Activated CD4-positive, alpha-beta T cell treated with anti-CD3 and anti-CD28 coated beads for 4 hours (primary cell): ENCODE measurements around the gene CNTN5.

ENCODE experiments used
- DNase-seq, 2 donors: peaks; one replicate each; pipeline ENCODE4 v3.0.0-alpha.2; 2020

CNTN5 gene

DNA sequence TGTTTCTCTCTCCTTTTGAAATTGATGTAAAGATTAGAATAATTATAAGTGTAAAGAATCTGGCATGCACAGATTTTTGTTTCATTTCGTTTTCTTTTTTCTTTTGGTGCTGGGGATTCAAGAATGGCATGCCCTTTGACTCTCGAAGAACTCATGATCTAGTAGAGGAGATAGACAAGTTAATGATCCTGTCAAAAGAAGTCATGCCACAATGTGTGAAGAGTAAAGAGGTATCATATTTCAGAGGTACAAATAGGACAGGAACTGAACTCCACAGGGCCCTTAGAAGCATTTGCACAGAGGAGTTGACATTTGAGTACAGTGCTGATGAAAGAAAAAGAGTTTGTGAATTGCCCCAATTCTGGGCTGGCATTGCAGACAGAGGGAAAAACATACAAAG is 958.3 kb downstream of the CNTN5 start:
- no peak for DNase-seq

DNA sequence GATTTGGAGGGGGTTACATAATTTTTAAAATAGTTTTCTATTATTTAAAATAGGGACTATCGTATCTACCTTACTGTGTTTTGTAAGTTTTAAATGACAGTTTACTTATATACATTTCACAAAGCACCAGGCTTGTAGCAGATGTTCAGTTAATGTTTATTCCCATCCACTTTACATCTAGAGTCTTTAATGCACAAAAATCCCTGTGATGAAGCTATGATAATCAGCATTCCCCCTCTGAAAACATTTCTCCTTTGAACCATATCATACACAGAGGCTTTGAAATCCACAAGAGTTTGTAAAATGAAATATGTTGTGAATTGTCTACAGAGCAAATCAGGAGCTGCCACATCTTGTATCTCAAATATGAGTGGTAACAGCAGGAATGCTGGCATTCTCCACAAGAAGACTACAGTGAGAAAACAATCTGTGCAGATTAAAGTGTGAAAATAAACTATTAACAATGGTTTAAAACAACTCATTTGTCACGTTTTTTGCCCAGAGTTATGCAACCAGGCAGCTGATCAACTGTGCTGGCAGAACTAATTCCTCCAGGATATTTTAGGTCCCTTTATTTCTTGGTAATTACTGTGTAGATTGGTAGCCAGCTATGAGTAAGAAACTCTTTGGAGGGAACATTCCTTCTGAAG is 967.2 kb downstream of the CNTN5 start:
- DNase-seq, result no peak

DNA sequence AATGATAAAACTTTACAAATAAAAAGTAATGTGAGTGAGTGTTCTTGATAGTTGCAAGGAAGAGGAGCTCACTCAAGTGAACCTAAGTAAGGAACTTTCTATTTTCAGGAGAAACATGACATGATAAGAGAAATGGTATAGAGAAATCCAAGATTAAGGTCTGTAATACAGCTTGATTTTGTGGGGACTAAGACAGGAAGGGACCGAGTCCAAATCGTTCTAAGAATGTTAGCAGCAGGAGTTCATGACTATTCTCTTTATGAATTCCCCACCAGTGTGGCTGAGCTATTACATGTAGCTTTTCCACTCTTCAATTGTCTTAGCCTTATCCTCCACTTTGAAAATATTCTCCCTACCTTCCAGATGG is 967.7 kb downstream of the CNTN5 start:
- no peak for DNase-seq

DNA sequence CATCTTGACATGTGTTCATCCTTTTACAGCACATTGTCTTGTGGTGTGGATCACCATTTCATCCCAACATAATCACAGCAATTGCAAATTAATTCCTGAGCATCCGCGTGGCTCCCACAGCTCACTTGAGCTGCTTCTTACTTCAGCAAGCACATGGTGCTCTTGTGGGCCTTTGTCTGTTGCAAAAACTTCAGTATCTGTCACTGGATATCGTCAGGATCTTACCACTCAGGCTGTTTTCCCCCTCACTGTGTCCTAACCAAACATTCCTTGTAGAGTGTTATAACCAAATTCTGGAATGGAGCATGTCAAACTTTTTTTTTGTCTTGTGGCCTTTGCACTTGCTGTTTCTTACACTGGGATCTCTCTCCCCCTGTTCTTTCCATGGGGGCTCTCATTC is 983.2 kb downstream of the CNTN5 start:
- no peak for DNase-seq

DNA sequence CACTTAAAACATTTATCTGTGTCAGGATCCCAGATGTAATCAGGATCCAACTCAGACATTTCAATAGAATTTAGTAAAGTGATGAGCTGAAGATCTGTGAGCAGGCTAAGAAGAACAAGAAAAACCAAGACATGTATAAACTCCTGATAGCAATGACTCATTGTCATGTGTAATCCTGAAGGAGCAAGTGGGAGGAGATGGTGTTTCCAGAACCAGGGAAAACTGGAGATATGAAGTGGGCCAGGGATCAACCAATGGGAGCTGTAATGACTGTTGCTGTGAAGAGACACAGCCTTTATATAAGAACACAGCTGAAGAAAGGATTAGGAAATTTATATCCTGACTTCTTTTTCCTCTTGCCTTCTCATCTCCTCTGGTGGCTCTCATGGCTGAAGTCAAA is 983.8 kb downstream of the CNTN5 start:
- no peak for DNase-seq

DNA sequence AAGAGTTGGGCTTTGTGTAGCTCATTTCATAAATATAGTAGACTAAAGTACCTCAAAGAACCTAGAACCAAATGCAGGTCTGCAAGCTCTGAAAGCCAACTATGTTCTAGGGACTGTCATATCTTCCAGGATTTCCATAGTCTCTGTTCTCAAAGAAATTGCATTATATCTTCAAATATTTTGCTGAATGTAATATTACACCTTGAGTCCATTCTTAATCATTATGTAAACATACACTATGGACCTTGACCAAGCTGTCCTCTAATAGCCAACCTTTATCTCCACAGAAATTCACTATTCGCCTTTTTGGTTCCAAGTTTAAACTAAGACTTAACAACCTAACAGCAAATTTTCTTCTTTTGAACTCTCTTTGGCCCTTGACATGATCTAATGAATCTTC is 987.7 kb downstream of the CNTN5 start:
- DNase-seq, result no peak

DNA sequence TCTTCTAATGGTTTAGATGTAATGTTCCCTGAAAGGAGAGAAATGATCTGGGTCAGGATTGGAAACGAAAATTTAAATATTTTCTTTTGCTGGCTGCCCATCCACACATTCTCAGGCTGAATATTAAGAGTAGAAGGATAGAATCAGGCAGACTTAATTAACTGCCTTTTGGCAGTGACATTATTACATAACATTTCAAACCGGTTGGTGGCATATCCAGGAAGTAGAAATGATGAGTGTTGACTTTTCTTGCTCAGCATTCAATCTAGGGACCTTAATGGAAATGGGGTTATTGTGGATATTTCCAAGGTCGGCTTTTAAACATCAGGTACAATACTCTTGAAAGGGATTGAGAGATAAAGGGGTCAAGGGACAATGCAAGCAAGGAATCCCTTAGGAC is 989.0 kb downstream of the CNTN5 start:
- DNase-seq, result no peak

DNA sequence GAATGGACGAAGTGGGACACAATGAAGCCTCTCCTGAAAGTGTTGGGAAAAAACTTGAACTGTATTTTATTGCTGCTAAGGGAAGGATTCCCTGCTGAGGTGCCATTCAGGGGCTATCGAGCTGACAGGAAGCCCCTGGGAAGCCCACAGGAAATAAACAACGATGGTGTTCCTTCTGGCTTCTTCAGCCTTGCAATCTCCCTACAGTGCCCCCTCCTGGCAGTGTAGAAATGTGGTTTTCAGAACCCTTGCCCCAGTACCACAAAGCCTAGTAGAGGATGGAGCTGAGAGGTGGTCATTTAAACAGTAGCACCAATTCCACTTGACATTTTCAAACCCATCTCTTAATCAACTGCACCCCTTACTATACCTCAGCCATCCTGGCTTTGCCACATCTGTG is 989.6 kb downstream of the CNTN5 start:
- DNase-seq, result no peak

DNA sequence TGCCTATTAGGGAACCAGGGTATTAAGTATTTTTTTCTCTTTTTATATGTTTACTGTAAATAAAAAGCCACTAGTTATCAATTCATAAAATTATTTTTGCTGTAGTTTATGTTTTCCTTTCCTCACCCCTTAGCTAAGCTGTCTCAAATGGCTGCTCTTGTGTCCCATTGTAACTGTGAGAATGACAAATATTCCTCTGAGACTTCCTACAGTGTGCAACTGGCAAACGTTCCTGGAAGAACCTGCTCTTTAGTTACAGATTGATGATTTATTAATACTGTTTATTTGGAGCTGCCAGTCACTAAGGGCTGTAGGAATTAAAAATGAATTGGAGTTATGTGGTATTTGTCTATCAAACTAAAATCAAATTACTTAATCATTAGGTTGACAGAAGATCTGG is 990.9 kb downstream of the CNTN5 start:
- no peak for DNase-seq

DNA sequence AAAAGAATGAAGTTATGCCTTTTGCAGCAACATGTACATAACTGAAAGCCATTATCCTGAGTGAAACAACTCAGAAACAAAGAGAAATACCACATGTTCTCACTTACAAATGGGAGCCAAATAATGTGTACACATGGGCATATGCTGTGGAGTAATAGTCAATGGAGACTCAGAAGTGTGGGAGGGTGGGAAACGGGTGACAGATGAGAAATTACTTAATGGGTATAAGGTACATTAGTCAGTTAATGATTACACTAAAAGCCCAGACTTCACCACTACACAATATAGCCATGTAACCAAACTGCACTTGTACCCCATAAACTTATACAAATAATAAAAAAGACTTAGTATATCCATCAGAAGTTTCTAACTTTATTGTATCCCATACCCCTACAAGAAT is 992.3 kb downstream of the CNTN5 start:
- DNase-seq, result no peak

DNA sequence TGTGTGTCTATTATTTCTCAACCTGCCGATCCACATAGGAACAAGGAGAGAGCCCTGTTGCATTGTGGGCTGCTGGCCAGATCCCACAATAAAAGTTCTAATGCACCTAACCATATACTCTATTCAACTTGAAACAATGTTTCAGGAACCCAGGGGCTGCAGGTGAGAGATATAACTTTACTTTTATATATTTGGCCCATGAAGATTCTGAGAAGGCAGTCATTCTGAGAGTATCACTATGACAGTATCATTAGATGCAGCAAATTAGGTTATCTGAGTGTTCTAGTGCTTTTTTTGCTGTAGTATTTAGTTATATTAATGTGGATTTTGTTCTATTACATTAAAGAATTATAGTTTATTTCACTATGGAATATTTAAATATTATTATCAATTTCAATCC is 1011.2 kb downstream of the CNTN5 start:
- no peak for DNase-seq

DNA sequence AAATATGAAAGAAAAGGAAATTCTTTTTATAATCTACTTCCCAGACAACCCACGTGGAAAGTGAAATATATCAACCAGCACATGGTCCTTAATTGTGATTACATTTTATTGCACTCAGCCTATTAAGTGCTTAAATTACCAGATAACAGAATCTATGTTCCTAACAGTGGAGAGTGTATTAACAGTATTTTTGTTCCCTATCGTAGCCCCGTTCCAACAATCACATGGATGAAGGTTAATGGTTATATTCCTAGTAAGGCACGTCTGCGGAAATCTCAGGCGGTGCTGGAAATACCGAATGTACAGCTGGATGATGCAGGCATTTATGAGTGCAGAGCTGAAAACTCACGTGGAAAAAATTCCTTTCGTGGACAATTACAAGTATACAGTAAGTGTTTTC is 1040.3 kb downstream of the CNTN5 start:
- no peak for DNase-seq

DNA sequence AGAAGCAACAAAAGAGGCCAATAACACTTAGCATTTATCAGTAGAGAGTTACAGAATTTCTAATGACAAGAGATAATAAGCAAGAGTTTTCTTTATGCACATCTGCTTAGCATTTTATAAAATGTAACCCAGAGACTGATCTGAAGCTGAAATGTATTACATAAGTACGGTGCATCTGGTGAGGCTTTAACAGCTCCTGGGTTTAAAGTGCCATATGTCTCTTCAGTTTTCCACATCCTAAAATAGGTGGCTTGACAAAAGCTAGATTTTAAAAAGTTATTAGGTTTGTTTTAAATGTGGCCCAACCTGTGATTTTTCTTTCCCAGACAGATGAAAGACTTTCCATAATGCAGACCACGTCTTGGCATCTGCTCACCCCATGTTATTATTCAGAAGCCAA is 1045.7 kb downstream of the CNTN5 start:
- no peak for DNase-seq

DNA sequence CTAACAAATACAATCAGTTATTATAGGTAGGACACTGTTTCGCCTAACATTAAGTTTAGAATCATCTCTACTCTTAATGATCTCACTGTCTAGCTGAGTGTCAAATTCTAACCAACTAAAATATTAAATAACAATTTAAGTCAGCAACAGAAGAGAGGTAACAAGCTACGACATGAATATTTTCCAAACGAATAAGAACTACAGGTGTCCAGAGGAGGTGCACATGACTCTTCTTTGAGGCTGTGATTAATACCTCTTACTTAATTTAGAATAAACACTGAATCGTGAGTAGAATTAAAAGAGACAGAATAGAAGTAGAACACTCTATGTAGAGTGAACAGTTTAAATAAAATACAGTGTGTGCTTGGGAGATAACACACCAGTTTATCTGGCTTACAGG is 1047.4 kb downstream of the CNTN5 start:
- DNase-seq, result no peak

DNA sequence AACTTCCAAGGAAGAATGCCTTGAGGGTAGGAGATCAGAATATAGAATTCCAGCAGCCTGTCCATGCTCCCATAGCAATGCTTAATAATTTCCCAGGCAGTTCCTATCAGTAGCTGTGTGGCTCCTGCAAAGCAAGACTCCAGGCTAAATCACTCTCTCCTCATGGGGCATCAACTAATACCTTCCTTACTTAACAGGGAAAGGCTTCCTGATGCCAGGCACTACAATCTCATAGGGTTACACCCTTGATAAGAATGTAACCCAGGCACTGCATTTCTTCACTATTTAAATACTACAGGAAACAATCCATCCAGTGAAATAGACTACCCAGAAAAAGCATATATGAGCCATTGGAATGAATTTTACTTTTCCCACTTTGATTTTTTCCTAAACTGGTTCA is 1051.4 kb downstream of the CNTN5 start:
- DNase-seq, result no peak

DNA sequence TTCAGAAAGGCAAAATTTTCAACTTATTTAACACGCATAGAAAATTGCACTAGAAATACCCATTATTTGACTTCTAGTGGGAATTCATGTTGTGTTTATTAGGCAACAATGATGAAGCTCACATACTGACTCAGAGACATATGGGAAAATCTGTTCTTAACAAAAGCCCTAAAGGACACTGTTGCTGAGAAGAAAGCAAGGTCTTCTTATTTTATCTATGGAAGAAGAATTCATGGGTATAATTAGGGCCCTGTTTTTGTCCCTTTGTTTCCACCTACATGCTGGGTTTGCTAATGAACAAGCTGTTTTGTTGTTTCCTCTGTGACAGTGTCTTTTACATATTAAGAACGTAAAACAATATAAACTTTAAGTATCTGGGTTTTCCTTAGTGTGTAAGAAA is 1059.6 kb downstream of the CNTN5 start:
- no peak for DNase-seq

DNA sequence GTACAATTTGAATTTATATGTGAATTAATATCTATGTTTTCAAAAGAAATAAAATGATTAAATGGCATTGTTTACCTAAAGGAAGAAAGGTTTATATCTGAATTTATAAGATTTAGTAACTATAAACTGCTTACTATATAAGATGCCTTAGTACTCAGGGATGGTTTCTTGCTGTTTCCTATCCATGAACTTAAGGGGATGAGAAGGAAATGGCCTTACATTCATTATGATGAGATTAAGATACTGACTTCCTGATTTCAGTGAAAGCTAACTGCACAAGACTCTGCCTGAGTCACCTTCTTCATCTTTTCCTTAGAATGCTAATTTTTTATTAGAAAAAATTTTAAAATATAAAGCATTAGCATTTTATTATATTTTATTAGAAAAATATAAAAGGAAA is 1060.1 kb downstream of the CNTN5 start:
- no peak for DNase-seq

DNA sequence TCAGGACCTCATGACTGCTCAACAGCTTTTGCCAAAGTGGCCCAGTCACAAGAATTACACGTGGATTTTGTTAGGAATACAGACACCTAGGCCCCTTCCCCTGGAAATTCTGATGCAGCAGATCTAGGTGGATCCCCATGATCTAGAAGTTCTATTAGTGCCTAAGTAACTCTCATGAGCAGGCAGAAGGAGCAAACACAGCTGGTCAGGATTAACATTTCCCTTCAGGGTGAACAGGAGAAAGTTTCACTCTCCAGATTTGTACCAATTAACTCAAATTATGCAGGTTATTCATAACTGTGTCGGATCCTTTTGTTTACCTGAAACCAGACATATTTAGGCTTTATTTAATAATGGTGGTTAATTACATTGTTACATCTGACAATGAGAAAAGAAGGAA is 1072.9 kb downstream of the CNTN5 start:
- no peak for DNase-seq

DNA sequence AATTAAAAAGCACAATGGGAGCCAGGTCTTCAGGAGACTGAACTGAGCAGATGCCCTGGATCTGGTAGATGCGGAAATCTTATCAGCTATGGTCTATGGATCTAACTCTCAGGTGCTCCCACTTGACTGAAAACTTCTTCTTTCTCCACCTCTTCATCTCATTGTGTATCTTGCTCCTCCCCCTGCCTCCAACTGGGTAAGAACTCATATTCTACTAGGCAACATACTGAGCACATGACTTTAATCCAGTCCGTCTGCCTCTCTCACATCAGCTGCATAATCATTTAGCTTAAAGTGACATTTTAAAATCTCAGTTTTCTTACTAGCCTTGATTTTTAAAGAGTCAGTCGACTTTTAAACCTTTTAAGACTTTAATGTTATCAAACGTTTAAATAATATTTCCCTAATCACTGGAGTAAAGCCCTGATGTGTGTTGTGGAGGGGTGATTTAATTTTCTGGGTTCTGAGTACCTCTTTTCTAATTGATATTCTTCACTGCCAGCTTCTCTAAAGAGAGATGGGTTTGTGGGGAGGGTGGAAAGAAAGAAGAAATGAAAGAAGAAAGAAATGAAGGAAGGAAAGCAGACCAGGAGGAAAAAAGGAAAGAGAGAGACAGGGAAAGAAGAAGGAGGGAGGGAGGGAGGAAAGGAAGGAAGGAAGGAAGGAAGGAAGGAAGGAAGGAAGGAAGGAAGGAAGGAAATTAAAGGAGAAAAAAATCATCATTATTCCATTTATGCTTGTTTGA is 1073.5 kb downstream of the CNTN5 start:
- DNase-seq, result no peak

DNA sequence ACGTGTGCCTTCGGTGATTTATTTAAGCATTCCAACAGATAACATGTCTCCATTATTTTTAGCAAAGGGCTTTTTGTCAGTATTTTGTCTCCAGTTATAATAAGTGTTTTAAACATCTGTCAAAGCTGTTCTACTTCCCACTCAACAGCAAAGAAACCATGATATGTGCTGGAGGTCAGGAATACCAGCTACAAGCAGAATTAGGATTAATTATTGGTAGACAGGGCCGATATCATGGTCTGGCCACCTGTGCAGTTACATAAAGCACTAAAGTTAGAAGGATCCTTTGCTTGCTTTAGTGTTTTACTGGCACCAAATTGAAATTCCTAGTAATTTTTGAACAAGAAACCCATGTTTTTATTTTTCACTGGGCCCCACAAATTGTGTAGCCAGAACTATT is 1075.1 kb downstream of the CNTN5 start:
- no peak for DNase-seq

DNA sequence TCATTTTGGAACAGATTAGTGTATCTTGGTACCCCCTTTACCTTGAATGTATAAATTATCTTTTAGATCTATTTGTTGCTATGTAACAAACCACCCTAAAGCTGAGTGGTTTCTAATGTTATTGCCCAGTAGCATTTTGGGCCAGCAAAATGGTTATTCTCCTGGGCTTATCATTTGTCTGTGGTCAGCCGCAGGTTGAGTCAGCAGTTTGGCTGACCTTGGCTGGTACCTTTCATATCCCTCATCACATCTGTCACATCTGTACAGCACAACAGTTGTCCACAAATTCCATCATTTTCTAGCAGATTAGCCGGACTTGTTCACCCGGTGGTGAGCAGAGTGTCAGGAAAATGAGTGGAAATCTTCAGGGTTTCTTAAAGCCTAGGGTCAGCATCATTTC is 1077.8 kb downstream of the CNTN5 start:
- DNase-seq, result no peak

DNA sequence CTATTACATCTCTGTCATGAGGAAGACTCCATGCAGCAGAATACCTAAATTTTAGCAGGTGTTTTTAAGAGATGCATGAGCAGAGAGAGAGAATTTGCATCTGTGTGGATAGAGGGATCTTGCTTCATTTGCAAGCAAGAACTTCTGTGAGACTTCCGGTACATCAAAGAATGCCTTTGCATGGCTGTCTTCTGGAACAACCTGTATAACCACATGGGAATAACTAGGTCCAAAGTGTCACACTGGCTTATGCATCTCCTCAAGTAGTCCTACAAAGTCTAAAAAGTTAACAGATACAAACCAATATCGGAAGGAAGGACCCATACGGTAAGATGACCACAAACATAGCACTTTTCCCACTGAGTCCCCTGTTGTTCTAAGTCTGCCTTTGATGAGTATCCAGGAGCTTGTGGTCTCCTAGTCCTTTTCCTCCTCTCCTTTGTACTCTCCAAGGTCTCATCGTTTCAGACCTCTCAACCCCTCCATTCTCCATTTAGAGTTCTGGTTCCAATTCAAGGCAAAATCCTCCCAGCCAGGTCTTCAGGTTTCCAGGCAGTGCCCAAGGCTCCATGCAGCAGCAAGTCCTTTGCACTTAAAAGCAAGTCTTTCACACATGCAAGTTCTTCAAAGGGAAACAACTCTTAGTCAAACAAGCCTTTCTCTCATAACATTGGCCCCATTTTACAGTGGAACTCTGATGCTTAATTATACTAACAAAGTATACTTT is 1084.7 kb downstream of the CNTN5 start:
- no peak for DNase-seq

DNA sequence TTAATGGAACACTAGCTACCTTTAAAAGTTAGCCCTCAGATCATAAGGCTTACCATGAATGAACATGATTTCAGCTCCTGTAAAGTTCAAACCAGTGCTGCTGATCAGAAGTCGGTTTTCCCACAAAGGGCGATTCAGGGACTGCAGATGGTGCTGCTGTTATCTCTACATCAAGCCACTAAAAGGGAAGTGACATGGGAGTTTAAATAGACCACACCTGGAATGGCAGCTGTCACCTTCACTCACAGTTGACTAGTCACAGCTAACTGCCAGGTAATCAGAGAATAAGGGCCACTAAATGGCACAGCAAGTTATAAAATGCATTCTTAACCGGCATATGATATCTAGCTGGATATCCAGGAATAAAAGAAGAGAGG is 1085.2 kb downstream of the CNTN5 start:
- DNase-seq, result no peak

DNA sequence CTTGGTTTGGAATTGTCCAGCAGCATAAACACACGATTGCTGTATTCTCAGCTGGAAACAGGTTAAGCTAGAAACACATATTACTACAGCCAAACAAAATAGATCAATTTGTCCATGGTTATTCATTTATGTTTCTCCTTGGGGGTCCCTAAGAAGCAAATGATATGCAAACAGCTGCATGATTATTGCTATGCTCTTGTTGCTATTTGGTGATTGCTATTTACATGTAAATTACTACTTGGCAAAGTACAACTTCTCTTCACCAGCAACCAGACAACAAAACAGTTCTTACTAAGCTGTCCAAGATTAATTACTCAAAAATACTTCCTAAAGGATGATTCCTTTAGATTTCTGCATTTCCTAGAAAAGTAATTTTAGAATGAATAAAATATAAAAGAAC is 1098.4 kb downstream of the CNTN5 start:
- DNase-seq, result no peak

DNA sequence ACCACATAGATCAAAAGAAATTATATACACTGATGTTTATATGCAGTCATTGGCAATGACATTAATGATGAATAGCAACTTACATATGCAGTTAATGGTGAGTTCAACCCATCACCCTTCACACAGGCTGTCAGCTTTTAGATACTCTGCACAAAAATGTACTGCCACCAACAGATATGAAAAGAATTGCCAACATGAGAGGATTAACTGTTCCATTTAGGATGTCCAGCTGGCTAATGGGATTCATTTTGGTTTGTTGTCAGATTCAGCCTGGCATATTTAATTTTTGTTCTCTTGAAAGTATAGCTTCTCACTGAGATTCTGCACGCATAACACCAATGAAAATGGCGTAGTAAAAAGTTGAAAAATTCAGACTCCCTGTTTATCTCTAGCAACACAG is 1112.4 kb downstream of the CNTN5 start:
- no peak for DNase-seq
